HG03460 (cell line): Measurements from ENCODE around the gene GALR3.

Source experiments
- ATAC-seq: cut with Tn5 transposase; IDR thresholded peaks from one replicate; pipeline ENCODE4 v1.9.1; 2021; ENCODE audit not compliant: unreplicated experiment

Gene GALR3

DNA sequence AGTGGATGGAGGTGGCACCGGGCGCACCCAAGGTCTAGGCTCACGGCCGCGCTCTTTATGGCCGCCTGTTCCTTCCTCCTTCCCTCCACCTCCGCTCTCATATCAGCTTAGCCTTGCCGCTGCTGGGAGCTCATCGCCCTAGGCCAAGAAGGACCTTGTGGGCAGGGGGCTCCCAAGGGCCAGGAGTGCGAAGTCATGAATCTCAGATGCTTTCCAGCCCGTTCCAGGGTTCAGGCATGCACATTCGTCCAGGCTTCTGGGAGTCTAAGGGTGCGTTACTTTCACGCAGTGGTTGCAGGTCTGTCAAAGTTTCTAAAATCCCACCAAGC, 4.1 kb upstream of the GALR3 start:
- no peak for ATAC-seq

DNA sequence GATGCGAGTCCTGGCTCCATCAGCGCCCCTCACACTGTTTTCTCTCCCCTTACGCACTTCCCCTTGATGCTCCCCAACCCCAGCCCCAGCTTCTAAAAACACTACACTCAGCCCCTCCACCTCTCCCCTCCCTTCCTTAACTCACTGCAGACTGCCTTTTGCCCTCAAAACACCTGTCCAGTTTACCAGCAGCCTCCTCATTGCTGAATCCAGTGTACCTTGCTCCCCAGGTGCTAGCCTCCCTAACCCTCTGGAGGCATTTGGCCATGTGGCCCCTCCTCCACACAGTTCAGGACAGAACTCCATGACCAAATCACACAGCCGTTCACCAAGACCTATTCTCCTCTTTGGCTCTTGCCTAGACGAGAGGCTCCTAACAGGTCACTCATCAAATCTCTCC, 2.8 kb upstream of the GALR3 start:
- ATAC-seq, result no peak

DNA sequence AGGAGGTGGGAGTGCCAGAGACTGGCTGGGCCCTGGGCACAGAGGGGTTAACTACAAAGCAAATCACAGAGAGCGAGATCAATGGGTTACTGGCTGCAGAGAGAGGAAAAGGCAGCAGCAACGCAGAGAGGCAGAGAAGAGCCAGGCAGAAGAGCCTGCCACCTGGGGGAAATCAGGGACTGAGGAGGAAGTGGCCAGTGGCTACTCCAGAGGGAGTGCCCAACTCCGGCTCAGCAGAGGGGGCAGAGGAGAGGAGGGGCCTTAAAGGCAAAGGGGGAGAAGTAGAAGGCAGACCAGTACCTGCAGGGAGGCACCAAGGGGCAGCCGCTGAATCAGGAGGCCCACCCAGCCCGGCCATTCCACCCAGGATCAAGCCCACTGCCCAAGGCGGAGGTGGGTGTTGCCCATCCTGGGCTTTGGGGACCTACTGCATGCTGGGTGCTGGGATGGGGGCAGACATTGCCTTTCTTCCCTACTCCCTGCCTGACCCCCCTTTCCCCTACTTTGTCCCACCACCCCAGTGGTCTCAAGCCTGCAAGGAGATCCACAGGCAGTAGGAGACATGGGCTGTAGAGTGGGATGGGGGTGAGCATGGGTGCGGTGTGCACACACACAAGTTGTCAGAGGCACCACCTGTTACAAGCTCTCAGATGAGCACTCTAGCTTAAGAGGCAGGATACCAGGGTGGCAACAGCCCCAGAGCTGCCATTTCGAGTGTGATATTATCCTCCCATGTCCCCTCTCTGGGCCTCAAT, 926 bp upstream of the GALR3 start:
- no peak for ATAC-seq

DNA sequence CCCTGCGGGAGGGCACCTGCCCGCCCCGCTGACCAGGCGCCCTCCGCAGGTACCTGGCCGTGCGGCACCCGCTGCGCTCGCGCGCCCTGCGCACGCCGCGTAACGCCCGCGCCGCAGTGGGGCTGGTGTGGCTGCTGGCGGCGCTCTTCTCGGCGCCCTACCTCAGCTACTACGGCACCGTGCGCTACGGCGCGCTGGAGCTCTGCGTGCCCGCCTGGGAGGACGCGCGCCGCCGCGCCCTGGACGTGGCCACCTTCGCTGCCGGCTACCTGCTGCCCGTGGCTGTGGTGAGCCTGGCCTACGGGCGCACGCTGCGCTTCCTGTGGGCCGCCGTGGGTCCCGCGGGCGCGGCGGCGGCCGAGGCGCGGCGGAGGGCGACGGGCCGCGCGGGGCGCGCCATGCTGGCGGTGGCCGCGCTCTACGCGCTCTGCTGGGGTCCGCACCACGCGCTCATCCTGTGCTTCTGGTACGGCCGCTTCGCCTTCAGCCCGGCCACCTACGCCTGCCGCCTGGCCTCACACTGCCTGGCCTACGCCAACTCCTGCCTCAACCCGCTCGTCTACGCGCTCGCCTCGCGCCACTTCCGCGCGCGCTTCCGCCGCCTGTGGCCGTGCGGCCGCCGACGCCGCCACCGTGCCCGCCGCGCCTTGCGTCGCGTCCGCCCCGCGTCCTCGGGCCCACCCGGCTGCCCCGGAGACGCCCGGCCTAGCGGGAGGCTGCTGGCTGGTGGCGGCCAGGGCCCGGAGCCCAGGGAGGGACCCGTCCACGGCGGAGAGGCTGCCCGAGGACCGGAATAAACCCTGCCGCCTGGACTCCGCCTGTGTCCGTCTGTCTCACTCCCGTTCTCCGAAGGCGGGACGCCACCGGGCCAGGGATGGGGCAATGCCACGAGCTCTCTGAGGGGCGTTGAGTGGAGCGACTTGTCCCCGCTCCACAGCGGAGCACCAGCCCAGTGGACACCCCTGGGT, 1.8 kb downstream of the GALR3 start:
- ATAC-seq, result no peak

DNA sequence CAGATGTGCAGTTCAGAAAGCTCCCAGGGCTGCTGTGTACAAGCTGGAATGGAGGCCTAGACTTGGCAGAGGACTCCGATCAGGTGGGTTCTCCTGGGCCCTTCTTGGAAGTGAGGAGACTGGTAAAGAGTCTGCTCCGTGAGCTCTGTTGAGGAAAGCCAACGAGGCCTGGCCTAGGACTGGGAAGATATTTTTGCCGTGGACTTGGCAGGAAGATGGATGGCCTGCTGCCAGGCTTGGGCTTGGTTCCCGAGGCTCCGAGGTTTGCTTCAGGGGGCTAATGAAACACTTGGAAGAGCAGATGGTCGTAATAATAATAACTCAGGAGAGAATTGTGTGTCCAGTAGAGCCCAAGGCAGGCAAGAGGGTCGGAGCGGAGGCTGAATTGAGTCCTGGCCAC, 3.9 kb downstream of the GALR3 start:
- no peak for ATAC-seq

DNA sequence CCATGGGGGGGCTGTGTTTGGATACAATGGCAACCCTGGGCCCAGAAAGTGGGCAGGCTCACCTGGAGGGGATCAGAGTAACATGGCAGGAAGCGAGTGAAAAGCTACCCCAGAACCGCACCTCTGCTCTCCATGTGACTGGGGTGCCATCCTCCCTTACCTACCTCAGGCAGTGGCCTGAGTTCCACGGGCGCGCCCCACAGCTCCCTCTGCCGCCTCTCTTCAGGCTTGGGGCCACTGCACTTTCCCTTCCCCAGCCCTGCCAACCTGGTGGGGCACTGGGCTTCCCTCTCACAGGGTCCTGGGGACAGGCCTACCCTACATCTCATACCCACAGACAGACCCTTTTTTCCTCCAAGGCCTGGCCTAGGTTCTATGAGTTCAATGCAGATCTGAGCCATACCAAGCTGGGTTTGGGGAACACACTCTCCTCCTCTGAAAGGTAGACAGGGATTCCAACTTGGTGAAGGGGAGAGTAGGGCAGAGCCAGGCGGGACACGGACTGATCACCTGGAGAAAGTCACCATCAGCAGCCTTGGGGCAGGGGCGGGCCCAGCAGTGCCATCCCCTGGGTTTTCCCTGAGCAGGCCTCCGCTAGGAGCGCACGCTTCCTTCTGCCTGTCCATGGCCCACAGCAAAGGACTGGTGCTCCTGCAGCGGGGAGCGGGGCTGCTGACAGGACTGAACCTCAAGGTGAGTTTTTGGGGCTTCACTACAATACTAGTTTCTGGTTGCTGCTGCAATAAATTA, 7.1 kb downstream of the GALR3 start:
- ATAC-seq, result no peak

DNA sequence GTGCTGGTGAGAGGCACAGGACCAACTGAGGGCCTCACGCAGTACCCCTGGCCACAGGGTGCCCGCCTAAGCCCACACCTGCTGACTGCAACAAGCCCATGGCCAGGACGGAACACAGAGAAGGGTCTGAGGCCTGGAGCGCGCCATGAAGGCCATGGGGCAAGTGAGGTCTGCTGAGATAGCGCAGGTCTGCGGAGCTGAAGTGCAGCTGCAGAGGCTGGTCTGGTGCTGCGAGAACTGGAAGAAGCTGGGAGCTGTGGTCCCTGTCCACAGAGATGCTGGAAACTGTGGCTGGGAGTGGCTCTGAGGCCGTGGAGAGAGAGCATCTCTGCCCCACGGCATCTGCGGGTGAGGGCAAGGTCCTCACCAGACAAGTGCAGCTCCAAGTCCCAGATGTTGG, 8.3 kb downstream of the GALR3 start:
- ATAC-seq, result no peak

DNA sequence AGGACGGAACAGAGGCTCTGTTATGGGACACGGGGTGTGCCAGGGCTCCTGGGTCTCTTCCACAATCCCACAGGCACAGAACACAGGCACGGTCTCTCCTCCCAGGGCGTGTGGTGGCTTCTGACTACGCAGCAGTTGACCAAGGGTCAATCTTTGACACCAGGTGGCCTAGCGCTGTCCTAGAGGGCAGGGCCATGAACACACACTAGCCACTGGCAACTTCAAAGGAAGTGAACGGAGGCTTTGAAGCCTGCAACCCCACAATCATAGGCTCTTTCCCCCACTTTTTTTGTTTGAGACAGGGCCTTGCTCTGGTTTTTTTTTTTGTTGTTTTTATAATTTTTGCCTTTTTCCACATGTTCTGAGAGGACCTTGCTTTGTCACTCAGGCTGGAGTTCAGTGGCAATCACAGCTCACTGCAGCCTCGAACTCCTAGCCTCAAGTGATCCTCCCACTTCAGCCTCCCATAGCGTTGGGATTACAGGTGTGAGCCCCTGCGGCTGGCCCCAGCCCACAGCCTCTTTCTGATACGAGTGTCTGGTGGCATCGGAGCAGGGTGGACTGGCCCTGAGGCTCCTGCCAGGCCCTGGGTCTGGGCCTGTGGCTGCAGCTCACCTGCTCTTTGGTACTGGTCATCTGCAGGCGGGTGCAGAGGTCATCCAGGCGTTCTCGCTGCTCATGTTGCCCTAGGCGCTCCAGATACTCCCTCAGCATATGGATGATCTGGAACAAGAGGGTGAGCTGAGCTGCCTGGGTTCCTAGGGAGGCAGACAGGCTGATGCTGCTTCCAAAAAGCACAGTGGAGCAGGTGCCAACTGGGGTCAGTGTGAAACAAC, 9.1 kb downstream of the GALR3 start:
- no peak for ATAC-seq

DNA sequence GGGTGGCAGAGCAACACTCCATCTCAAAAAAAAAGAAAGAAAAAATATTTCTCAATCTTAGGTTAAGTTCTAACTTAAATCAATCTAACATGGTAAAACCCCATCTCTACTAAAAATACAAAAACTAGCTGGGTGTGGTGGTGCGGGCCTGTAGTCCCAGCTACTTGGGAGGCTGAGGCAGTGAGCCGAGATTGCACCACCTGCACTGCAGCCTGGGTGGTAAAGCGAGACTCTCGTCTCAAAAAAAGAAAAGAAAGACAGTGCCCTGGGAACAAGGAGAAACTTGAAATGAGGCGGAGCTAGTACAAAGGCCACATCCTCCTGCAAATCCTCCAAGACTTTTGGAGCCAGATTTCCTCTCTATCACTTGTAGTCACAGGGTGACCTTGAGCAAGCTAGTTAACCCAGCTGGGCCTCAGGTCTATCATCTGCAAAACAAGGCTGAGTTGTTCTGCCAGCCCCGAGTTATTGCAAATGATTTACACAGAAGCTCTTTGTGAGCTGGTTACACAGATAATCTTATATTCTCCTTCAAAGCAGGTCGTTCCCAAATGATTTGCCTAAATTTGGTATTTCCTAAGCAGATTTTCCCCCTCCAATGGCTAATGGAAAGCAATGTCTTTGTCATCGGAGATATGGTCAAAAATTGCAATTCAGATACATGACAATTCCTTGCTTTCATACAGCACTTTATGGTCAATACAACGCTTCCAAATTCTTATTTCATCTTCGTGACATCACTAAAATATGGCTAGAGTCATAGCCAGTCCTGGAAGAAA, 19.0 kb downstream of the GALR3 start:
- no peak for ATAC-seq

DNA sequence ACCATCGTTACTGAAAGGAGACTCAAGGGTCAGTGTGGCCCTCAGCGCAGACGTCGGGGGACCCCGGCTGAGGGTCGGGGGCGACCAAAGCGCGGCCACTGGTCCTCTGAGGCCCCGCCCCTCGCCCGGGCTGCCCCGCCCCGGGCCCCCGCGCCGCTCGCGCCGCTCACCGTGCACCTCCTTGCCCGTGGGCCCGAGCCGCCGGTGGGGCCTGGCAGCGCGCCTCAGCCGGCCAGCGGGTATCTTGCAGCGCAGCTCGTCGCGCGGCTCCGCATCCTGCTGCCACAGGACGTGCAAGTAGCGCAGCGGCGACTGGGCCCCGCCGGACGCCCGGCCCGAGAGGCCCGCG, 20.5 kb downstream of the GALR3 start:
- peak; percentile 19 for ATAC-seq

DNA sequence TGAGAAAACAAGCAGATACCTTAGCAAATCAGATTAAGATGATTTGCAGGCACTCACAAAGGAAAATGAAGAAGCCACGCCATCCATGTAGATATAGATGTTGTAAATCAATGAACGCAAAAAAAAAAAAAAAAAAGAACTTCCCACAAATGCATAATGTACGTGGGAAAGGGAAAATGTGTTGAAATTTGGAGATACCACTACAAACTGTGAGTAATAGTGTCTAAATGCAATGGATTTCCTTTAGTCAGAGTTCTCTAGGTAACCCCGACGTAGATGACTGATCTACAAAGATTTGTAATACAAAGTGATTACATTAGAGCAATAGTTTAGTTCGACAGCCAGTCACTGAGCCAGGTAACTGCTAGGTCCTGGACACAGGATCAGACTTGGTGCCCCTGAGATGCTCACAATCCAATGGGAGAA, 21.7 kb downstream of the GALR3 start:
- ATAC-seq, result no peak

DNA sequence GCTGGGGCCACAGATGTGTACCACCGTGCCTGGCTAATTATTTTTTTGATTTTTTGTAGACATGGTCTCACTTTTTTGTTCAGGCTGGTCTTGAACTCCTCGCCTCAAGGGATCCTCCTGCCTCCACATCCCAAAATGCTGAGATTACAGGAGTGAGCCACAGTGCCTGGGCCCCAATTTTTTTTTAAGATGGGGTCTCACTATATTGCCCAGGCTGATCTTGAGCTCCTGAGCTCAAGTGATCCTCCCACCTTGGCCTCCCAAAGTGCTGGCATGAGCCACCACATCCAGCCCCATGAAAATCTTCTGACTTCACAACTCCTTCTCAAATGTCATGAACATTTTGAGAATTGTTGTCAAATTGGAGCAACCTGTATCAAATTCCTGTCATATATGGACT, 23.3 kb downstream of the GALR3 start:
- no peak for ATAC-seq

DNA sequence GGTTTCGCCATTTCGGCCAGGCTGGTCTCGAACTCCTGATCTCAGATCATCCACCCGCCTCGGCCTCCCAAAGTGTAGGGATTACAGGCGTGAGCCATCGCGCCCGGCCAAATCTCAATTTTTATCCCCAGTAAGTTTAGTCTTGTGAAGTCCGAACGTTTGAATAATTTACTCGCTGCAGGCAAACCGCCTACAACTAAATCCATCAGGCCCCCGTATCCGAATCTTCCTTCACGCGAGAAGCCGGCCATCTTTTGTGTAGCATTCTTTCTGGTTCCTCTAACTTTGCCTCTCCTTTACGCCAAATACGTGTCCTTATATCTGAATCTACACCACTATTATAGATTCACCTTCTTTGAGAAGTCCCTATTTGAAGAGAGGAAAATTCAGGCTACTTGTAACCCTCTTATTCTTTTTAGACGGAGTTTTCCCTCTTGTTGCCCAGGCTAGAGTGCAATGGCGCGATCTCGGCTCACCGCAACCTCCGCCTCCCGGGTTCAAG, 25.5 kb downstream of the GALR3 start:
- no peak for ATAC-seq

DNA sequence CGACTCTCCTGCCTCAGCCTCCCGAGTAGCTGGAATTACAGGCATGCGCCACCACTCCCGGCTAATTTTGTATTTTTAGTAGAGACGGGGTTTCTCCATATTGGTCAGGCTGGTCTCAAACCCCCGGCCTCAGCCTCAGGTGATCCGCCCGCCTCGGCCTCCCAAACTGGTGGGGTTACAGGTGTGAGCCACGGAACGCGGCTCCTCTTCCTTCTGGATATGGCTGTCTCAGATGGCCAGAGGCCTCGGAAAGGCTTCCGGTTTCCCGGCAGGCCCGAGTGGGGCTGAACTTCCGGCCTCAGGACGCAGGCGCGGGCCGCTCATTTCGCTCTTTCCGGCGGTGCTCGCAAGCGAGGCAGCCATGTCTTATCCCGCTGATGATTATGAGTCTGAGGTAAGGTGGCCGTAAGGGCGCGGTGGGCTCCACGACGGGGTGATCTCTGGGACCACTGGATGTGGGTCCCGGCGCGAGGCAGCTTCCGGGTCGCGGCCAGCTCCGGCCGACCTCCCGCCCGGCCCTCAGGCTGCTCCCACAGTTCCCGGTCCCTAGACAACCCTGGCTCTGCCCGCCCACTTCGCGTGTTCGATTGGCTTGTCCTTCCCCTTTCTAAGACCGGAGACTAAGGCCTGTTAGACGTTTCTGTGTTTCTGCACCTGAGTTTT, 26.0 kb downstream of the GALR3 start, which contains the start of gene EIF3L:
TSS of gene EIF3L (plus strand) at position 331 of the 663 bp plus-strand sequence. CDS start at position 362, 31 bp downstream.
- ATAC-seq, result peak; percentile 57

DNA sequence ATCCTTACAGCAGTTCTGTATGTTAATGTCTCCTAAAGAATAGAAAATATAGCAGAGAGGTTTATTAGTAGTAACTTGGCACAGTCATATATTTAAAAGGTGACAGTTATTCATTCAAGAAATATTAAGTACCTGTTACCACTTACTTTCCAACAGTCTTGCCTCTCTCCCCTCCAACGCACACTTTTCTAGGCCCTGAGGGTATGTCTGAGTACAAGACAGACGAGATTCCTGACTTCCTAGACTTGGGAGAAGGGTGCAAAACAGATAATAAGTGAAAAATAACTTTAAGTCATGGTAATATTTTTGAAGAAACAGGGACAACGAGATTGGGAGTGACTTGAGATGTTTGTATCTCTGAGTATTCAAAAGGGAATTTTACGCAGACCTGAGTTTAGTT, 27.6 kb downstream of the GALR3 start:
- no peak for ATAC-seq

DNA sequence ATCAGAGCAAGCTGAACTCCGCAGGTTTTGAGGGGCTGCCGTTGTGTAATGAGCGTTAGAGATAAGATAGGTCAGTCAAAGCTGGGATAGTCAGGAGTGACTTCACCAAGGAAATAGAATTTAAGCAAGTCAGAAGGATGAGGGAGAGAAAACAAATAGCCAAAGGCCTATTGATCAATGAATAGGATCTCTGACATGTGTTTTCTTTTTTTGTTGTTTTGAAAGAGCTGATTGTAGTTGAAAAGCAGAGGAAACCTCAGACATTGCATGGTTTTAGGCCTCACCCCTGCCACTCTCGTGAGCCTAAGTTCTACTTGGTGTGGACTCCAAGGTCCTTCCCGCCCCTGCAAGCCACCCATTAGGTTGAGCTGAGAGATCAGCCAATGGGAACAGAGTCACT, 29.2 kb downstream of the GALR3 start:
- ATAC-seq, result no peak

DNA sequence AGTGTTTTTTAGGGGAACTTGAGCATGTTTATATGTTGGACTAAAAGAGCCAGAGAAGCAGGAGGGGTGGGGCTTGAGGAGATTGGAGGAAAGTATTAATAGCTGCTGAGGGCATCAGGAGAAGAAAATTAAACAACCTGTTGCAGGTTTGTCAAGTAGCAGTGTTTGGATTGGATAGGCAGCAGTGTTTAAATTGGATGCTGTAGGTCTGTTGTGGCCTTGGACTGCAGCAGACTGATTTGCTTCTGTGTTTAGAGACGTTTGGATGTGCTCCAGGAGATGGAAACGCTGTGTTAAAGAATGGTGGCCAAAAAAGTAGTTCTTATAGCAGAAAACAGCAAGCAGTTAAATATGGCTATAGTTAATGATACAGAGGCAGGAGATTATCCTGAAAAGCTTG, 31.8 kb downstream of the GALR3 start:
- no peak for ATAC-seq

DNA sequence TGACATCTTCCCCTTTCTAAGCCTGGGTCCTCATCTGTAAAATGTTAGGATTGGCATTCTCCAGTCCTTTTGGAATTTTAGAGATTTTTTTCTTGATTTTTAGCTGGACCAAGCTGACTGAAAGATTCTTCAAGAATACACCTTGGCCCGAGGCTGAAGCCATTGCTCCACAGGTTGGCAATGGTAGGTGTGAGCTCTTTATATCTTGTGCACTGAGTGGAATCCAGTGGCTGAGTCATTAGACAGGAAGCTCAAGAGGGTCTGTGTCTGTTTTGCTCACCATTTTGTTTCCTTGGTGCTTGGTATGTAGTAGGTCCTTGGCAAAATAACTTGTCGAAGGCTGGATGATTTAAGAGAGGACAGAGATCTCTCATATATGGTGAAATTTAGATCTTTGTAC, 32.3 kb downstream of the GALR3 start:
- ATAC-seq, result no peak

DNA sequence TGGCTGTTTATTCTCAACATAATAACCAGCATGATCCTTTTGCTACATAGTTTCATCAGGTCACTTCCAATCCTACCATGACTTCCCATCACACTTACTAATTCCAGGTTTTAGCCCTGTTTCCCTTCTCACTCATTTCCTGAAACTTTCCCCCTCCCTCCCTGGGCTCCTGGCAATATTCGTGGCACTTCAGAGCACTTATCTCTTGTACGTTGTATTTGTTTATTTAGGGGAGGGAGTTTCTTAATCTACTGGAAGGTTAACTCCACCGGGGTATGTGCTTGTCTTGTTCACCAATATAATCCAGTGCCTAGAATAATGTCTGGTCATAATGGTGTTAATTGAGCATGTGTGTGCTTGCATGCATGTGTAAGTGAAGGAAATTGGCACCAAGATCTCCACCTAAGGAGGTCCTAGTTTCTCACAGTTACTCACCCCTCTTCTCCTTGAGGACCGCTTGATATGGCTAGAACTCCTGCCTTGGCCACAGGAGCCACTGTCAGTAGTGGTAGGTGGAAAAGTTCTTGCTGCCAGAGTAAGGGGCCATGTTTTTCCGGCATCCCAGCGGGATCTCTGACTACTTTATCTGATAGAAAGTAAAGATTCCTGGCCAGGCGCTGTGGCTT, 37.7 kb downstream of the GALR3 start:
- no peak for ATAC-seq
